GM12874 (cell line): Measurements from ENCODE around the gene HSF2BP.

ENCODE experiments used
- TF ChIP-seq, protein P1 (sequence below): IDR thresholded peaks from 2 replicates; pipeline ENCODE4 v1.5.1; 2011; ENCODE audit warnings: low read depth, mild to moderate bottlenecking, control low read depth, low read length, moderate library complexity; ENCODE audit not compliant: insufficient read depth

HSF2BP gene

GRCh38 chr21:43632373-43632905 is 26.8 kb downstream of the HSF2BP start:
- TF ChIP-seq, protein P1, sequence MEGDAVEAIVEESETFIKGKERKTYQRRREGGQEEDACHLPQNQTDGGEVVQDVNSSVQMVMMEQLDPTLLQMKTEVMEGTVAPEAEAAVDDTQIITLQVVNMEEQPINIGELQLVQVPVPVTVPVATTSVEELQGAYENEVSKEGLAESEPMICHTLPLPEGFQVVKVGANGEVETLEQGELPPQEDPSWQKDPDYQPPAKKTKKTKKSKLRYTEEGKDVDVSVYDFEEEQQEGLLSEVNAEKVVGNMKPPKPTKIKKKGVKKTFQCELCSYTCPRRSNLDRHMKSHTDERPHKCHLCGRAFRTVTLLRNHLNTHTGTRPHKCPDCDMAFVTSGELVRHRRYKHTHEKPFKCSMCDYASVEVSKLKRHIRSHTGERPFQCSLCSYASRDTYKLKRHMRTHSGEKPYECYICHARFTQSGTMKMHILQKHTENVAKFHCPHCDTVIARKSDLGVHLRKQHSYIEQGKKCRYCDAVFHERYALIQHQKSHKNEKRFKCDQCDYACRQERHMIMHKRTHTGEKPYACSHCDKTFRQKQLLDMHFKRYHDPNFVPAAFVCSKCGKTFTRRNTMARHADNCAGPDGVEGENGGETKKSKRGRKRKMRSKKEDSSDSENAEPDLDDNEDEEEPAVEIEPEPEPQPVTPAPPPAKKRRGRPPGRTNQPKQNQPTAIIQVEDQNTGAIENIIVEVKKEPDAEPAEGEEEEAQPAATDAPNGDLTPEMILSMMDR = no peak

DNA sequence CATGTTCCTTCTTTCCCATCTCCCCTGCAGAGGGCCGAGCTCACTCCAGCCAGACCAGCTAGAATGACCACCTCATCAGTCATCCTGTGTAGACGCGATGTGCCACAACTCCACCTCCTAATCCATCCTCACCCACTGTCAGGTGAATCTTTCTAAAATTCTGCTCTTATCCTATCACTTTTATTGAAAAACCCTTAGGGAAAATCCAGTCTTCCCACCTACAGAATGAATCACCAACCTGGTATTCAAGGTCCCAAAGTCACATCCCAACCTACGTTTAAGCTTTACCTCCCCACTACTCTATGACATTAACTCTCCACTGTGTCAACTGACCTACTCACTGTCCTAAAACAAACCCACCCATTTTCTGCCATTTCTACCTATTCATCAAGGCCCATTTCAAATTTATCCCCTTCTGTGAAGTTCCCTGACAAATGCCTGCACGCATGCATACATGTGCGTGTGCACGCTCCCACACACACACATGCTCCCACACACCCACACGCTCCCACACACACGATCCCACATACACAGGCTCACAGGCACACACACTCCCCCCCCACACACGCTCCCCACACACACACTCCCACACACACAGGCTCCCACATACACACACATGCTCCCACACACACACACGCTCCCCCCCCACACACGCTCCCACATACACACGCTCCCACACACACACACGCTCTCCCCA is 27.7 kb downstream of the HSF2BP start:
- TF ChIP-seq, protein P1 = no peak

- TF ChIP-seq, protein P1 = no peak
Measured at GRCh38 chr21:43627527-43627926, 31.8 kb downstream of the HSF2BP start.

- TF ChIP-seq, protein P1 = no peak
Measured at GRCh38 chr21:43626390-43626789, 32.9 kb downstream of the HSF2BP start.

GRCh38 chr21:43624339-43624738 is 34.9 kb downstream of the HSF2BP start:
- TF ChIP-seq, protein P1 = no peak

DNA sequence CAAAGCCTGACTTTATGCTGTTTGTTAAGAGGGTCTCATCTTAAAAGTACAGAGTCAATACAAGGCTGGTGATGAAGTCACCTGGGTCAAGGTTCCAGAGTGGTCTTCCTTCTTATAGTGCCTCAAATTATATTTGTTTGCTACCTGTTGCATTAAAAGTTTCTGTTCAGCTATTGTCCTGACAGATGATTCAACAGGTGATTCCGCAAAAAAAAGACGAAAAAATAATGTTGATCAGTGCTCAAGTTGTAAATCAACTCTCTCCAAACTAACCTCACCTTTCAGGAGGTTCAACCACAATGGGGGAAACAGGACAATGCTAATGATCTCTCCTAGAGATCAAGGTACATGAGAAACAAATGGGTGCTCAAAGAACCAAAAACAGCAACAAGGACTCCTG is 35.7 kb downstream of the HSF2BP start:
- TF ChIP-seq, protein P1 = no peak

- TF ChIP-seq, protein P1 = no peak
Measured at GRCh38 chr21:43622796-43623195, 36.5 kb downstream of the HSF2BP start.
